ENCODE measurements around the gene NOXO1. TPM values are rescaled to one million over a fixed set of nuclear protein-coding genes. Genes with fewer than 3 reads are reported as not detected.

NOXO1 gene
- total and polyA plus RNA-seq, 10 of the 15 experiments (the other 5 are each of a cell fraction or from before 2014, with no cell fraction given): 0.09 to 0.76 (median 0.26) TPM; not detected in 4

- DNase-seq (ENCODE audit: low read depth, low spot score) (no peak), FAIRE-seq (no peak), ATAC-seq (no peak)
- CTCF ChIA-PET: no interaction called here
- Histone ChIP-seq H3K9ac (ENCODE audit: control insufficient read depth, insufficient read depth, low read length) (no peak overlapping the region), H3K4me2 (ENCODE audit: control insufficient read depth, insufficient read depth) (no peak overlapping the region), H3K79me2 (ENCODE audit: control insufficient read depth, insufficient read depth, low read length) (peaks cover 51% of the 10 kb centered on the region), H3K4me3 (no peak overlapping the region), H2AFZ (ENCODE audit: control insufficient read depth, low read depth, low read length) (no peak overlapping the region), H3K36me3 (ENCODE audit: control insufficient read depth in 2 of 2, insufficient read depth in 2 of 2, low read length in 1 of 2) (peaks cover 0 to 6% of the 10 kb centered on the region in 2 experiments; a peak in 3 of 4 replicates), H3K27ac (ENCODE audit: control insufficient read depth, insufficient read depth) (no peak overlapping the region), H3K4me1 (ENCODE audit: control insufficient read depth, insufficient read depth, low read length) (peaks cover 10% of the 10 kb centered on the region), H4K20me1 (ENCODE audit: control insufficient read depth, insufficient read depth) (peaks cover 3% of the 10 kb centered on the region; the same call in 1 of the 2 replicates), H3K9me3 (replicated peaks; ENCODE audit: control insufficient read depth, insufficient read depth, low read length) (no peaks in the 10 kb centered on the region), H3K27me3 (replicated peaks in 1 of 2; ENCODE audit: control insufficient read depth in 2 of 2, insufficient read depth in 2 of 2, low read length in 1 of 2) (no peaks in the 10 kb centered on the region)
- BruUV-seq (replicated peaks): no TSS peak
- TF ChIP-seq BRCA1 (IDR thresholded peaks at IDR 0.05; ENCODE audit: low read depth, low read length) (no peak), RAD21 (IDR thresholded peaks at IDR 0.05; ENCODE audit: insufficient read depth, low read depth, low read length) (no peak), CREB1 (IDR thresholded peaks at IDR 0.05; ENCODE audit: low read depth) (no peak), RBBP5 (conservative IDR thresholded peaks at IDR 0.05) (no peak), ZNF24 (IDR thresholded peaks at IDR 0.05) (no peak), ZNF274 (IDR thresholded peaks at IDR 0.05; ENCODE audit: insufficient read depth, insufficient read length) (no peak), FOXM1 (IDR thresholded peaks at IDR 0.05; ENCODE audit: low read depth, low read length) (no peak), ZBTB33 (IDR thresholded peaks at IDR 0.05) (no peak), RUNX3 (IDR thresholded peaks at IDR 0.05; ENCODE audit: low read length) (no peak), PAX5 (IDR thresholded peaks at IDR 0.05; ENCODE audit: borderline replicate concordance, low read depth, low read length) (no peak), CHD4 (IDR thresholded peaks at IDR 0.05) (no peak), NBN (IDR thresholded peaks at IDR 0.05) (no peak), POLR2AphosphoS2 (IDR thresholded peaks at IDR 0.05; ENCODE audit: low read depth, low read length) (no peak), REST (IDR thresholded peaks at IDR 0.05; ENCODE audit: low read depth, low read length) (no peak)
- TF ChIP-seq, protein P1, sequence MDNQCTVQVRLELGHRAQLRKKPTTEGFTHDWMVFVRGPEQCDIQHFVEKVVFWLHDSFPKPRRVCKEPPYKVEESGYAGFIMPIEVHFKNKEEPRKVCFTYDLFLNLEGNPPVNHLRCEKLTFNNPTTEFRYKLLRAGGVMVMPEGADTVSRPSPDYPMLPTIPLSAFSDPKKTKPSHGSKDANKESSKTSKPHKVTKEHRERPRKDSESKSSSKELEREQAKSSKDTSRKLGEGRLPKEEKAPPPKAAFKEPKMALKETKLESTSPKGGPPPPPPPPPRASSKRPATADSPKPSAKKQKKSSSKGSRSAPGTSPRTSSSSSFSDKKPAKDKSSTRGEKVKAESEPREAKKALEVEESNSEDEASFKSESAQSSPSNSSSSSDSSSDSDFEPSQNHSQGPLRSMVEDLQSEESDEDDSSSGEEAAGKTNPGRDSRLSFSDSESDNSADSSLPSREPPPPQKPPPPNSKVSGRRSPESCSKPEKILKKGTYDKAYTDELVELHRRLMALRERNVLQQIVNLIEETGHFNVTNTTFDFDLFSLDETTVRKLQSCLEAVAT (IDR thresholded peaks at IDR 0.05): no peak
- 91% methylated on average over 41 of the region's 41 CpGs for WGBS (ENCODE audit: insufficient coverage, insufficient replicate concordance, low lambda C conversion rate, missing lambda C conversion rate)
- SMC1A ChIA-PET (ENCODE audit: uncharacterized antibody, unreplicated experiment): no interaction called here
- in situ Hi-C loops (cut with MboI): no loop called here
- intact Hi-C loops (cut with micrococcal nuclease; ENCODE audit: unreplicated experiment): no loop called here
- RAD21 ChIA-PET (ENCODE audit: unreplicated experiment): no interaction called here
- POLR2A ChIA-PET: interaction anchor here (0.6 kb wide), 1 partner anchor 20 kb away, joined by 3 read pairs; no protein-coding TSS in a partner anchor
Observed at GRCh38 chr16:1968146-1968953, 12.9 kb downstream of the NOXO1 start.

Measured in GM12878 (cell line).